SK-N-SH (cell line): ENCODE measurements around the gene AGBL1.

Experiments used
- ELF1 ChIP-seq: IDR thresholded peaks from 2 replicates; pipeline ENCODE4 v1.4.0; 2012
- EP300 ChIP-seq, 2 experiments: IDR thresholded peaks; 2 replicates each; pipeline versions ENCODE4 v1.4.0 to v1.6.1; 2012; ENCODE audit warnings: borderline replicate concordance in 1 of 2, low read depth in 1 of 2, low read length in 1 of 2
- FOXJ3 ChIP-seq: sonication (generic); formaldehyde crosslinking; IDR thresholded peaks from 2 replicates; pipeline ENCODE4 v1.5.1; 2020; ENCODE audit warnings: mild to moderate bottlenecking, missing genetic modification reagents
- FOXM1 ChIP-seq: IDR thresholded peaks from 2 replicates; pipeline ENCODE4 v1.4.0; 2012; ENCODE audit warnings: low read depth, mild to moderate bottlenecking
- MEF2A ChIP-seq: IDR thresholded peaks from 2 replicates; pipeline ENCODE4 v1.4.0; 2012; ENCODE audit warnings: low read depth, borderline replicate concordance
- MXI1 ChIP-seq: IDR thresholded peaks from 2 replicates; pipeline ENCODE4 v1.6.1; 2012; ENCODE audit warnings: mild to moderate bottlenecking, low read depth, low read length, improper control_type of control experiment
- NFIC ChIP-seq: IDR thresholded peaks from 2 replicates; pipeline ENCODE4 v1.4.0; 2012; ENCODE audit warnings: borderline replicate concordance
- POLR2AphosphoS5 ChIP-seq: IDR thresholded peaks from 2 replicates; pipeline ENCODE4 v1.6.1; 2012; ENCODE audit warnings: low read depth, low read length
- RAD21 ChIP-seq: IDR thresholded peaks from 2 replicates; pipeline ENCODE4 v1.6.1; 2012; ENCODE audit warnings: mild to moderate bottlenecking, low read length
- TAF1 ChIP-seq: IDR thresholded peaks from 2 replicates; pipeline ENCODE4 v1.6.1; 2012; ENCODE audit warnings: low read depth, mild to moderate bottlenecking, low read length, moderate library complexity, borderline replicate concordance
- TF ChIP-seq, protein P1 (sequence below): fragments of 200-600 bp; sonication (generic); IDR thresholded peaks from 2 replicates; pipeline ENCODE4 v1.6.1; 2017; ENCODE audit warnings: antibody characterized with exemption, mild to moderate bottlenecking, moderate library complexity
- TF ChIP-seq, protein P2 (sequence below): fragments of 150-350 bp; IDR thresholded peaks from 2 replicates; pipeline ENCODE4 v1.6.1; 2017; ENCODE audit warnings: antibody characterized with exemption, low read length, low read depth, borderline replicate concordance
- TF ChIP-seq, protein P3 (sequence below): IDR thresholded peaks from 2 replicates; pipeline ENCODE4 v1.6.1; 2012; ENCODE audit warnings: mild to moderate bottlenecking, low read depth, low read length, moderate library complexity

DNA sequence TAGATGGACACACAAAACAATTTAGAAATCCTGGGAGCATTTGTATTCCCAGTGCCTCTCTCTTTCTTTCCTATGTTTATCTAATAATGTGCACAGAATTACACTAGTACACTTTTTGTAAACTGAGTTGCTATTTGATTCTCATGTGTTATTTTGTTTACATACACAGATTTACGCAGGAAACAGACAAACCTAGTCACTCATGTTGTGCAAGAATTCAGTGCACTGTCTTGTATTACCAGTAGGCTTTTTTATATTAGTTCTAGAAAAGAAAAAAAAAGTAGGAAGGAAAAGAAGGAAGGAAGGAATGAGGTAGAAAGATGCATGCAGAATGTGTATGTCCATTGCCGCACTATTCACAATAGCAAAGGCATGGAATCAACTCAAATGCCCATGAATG lies 257.4 kb downstream of the AGBL1 start:
- no peak for TF ChIP-seq POLR2AphosphoS5
- TF ChIP-seq RAD21: no peak
- TF ChIP-seq, protein P1, sequence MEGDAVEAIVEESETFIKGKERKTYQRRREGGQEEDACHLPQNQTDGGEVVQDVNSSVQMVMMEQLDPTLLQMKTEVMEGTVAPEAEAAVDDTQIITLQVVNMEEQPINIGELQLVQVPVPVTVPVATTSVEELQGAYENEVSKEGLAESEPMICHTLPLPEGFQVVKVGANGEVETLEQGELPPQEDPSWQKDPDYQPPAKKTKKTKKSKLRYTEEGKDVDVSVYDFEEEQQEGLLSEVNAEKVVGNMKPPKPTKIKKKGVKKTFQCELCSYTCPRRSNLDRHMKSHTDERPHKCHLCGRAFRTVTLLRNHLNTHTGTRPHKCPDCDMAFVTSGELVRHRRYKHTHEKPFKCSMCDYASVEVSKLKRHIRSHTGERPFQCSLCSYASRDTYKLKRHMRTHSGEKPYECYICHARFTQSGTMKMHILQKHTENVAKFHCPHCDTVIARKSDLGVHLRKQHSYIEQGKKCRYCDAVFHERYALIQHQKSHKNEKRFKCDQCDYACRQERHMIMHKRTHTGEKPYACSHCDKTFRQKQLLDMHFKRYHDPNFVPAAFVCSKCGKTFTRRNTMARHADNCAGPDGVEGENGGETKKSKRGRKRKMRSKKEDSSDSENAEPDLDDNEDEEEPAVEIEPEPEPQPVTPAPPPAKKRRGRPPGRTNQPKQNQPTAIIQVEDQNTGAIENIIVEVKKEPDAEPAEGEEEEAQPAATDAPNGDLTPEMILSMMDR: no peak
- TF ChIP-seq NFIC: no peak
- no peak for TF ChIP-seq FOXJ3 (CRISPR knock-in tag)
- TF ChIP-seq TAF1: no peak
- no peak for TF ChIP-seq MEF2A
- no peak for TF ChIP-seq ELF1
- no peak for TF ChIP-seq FOXM1
- TF ChIP-seq, protein P2, sequence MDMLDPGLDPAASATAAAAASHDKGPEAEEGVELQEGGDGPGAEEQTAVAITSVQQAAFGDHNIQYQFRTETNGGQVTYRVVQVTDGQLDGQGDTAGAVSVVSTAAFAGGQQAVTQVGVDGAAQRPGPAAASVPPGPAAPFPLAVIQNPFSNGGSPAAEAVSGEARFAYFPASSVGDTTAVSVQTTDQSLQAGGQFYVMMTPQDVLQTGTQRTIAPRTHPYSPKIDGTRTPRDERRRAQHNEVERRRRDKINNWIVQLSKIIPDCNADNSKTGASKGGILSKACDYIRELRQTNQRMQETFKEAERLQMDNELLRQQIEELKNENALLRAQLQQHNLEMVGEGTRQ: no peak
- TF ChIP-seq, protein P3, sequence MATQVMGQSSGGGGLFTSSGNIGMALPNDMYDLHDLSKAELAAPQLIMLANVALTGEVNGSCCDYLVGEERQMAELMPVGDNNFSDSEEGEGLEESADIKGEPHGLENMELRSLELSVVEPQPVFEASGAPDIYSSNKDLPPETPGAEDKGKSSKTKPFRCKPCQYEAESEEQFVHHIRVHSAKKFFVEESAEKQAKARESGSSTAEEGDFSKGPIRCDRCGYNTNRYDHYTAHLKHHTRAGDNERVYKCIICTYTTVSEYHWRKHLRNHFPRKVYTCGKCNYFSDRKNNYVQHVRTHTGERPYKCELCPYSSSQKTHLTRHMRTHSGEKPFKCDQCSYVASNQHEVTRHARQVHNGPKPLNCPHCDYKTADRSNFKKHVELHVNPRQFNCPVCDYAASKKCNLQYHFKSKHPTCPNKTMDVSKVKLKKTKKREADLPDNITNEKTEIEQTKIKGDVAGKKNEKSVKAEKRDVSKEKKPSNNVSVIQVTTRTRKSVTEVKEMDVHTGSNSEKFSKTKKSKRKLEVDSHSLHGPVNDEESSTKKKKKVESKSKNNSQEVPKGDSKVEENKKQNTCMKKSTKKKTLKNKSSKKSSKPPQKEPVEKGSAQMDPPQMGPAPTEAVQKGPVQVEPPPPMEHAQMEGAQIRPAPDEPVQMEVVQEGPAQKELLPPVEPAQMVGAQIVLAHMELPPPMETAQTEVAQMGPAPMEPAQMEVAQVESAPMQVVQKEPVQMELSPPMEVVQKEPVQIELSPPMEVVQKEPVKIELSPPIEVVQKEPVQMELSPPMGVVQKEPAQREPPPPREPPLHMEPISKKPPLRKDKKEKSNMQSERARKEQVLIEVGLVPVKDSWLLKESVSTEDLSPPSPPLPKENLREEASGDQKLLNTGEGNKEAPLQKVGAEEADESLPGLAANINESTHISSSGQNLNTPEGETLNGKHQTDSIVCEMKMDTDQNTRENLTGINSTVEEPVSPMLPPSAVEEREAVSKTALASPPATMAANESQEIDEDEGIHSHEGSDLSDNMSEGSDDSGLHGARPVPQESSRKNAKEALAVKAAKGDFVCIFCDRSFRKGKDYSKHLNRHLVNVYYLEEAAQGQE: no peak
- no peak for TF ChIP-seq EP300 (IDR thresholded peaks at IDR 0.05; ENCODE audit: borderline replicate concordance in 1 of 2, low read depth in 1 of 2, low read length in 1 of 2)
- TF ChIP-seq MXI1: no peak
